Chondrocyte (in vitro differentiated cells): ENCODE measurements around the gene SLC35D2. TPM values are rescaled to one million over a fixed set of nuclear protein-coding genes. Genes with fewer than 3 reads are reported as not detected.

Experiments
- DNase-seq: peaks from one replicate; pipeline ENCODE4 v3.0.0; 2021; ENCODE audit warnings: mixed read lengths, low spot score
- H3K27ac Mint-ChIP-seq: one replicate; pipeline ENCODE4 v1.8.0; 2021; ENCODE audit warnings: mild to moderate bottlenecking, moderate library complexity, mixed read lengths; ENCODE audit not compliant: unreplicated experiment
- H3K27me3 Mint-ChIP-seq: 2 replicates; pipeline ENCODE4 v1.8.0; 2021; ENCODE audit warnings: low read depth, mixed read lengths
- H3K36me3 Mint-ChIP-seq: 2 replicates; pipeline ENCODE4 v1.8.0; 2021; ENCODE audit warnings: low read depth, mixed read lengths
- H3K4me1 Mint-ChIP-seq: 2 replicates; pipeline ENCODE4 v1.8.0; 2021; ENCODE audit warnings: low read depth, mild to moderate bottlenecking, mixed read lengths
- H3K4me3 Mint-ChIP-seq: one replicate; pipeline ENCODE4 v1.8.0; 2021; ENCODE audit warnings: mild to moderate bottlenecking, moderate library complexity, mixed read lengths; ENCODE audit not compliant: unreplicated experiment
- H3K9me3 Mint-ChIP-seq: 2 replicates; pipeline ENCODE4 v1.8.0; 2021; ENCODE audit warnings: low read depth, mixed read lengths
- CTCF ChIP-seq: fragments of 200-600 bp; sonication (generic); IDR thresholded peaks from 2 replicates; pipeline ENCODE4 v1.5.0; 2021; ENCODE audit warnings: antibody characterized with exemption, mild to moderate bottlenecking, moderate library complexity
- total RNA-seq: library from RNA; stranded (reverse); gene quantifications from 3 replicates; pipeline ENCODE4 v1.2.1, GENCODE V29; 2021

Gene SLC35D2
- total RNA-seq, 1 donor from 2014 or later, result 13.0 TPM

GRCh38 chr9:96423985-96424336, 40.5 kb upstream of the SLC35D2 start:
- Mint-ChIP-seq H3K4me1 (peaks cover 25% of the 10 kb centered on the region), H3K9me3 (no peaks in the 10 kb centered on the region), H3K4me3 (no peak overlapping the region), H3K27ac (no peak overlapping the region), H3K36me3 (no peaks in the 10 kb centered on the region), H3K27me3 (no peaks in the 10 kb centered on the region)
- no peak for DNase-seq
- no peak for TF ChIP-seq CTCF

GRCh38 chr9:96423322-96423984, 39.9 kb upstream of the SLC35D2 start:
- TF ChIP-seq CTCF, result no peak
- no peaks in the 10 kb centered on the region for H3K36me3 Mint-ChIP-seq
- DNase-seq, result no peak
- peaks cover 25% of the 10 kb centered on the region for H3K4me1 Mint-ChIP-seq
- H3K4me3 Mint-ChIP-seq, result no peak overlapping the region
- H3K27ac Mint-ChIP-seq, result no peak overlapping the region
- no peaks in the 10 kb centered on the region for H3K27me3 Mint-ChIP-seq
- no peaks in the 10 kb centered on the region for H3K9me3 Mint-ChIP-seq

- H3K36me3 Mint-ChIP-seq, result no peaks in the 10 kb centered on the region
- no peak for DNase-seq
- peak overlapping the region; percentile 71 for H3K27ac Mint-ChIP-seq
- no peaks in the 10 kb centered on the region for H3K27me3 Mint-ChIP-seq
- H3K4me1 Mint-ChIP-seq, result peaks cover 28% of the 10 kb centered on the region
- H3K4me3 Mint-ChIP-seq, result no peak overlapping the region
- no peaks in the 10 kb centered on the region for H3K9me3 Mint-ChIP-seq
- TF ChIP-seq CTCF, result no peak
Observed at GRCh38 chr9:96420468-96421219, 37.1 kb upstream of the SLC35D2 start.

GRCh38 chr9:96419691-96419969, 36.1 kb upstream of the SLC35D2 start:
- no peaks in the 10 kb centered on the region for H3K9me3 Mint-ChIP-seq
- no peaks in the 10 kb centered on the region for H3K27me3 Mint-ChIP-seq
- H3K4me3 Mint-ChIP-seq, result peak overlapping the region; percentile 87
- no peak for DNase-seq
- no peak for TF ChIP-seq CTCF
- peaks cover 28% of the 10 kb centered on the region for H3K4me1 Mint-ChIP-seq
- peak overlapping the region; percentile 71 for H3K27ac Mint-ChIP-seq
- no peaks in the 10 kb centered on the region for H3K36me3 Mint-ChIP-seq

GRCh38 chr9:96418920-96419690, 35.6 kb upstream of the SLC35D2 start:
- Mint-ChIP-seq H3K27me3 (no peaks in the 10 kb centered on the region), H3K27ac (peak overlapping the region; percentile 96), H3K36me3 (no peaks in the 10 kb centered on the region), H3K9me3 (no peaks in the 10 kb centered on the region), H3K4me3 (peak overlapping the region; percentile 87), H3K4me1 (peaks cover 28% of the 10 kb centered on the region)
- no peak for TF ChIP-seq CTCF
- peak; percentile 93 for DNase-seq
